Effector memory CD4-positive, alpha-beta T cell (primary cell): ENCODE data around the gene PLET1.

Experiments
- DNase-seq, 3 donors: peaks; one replicate each; pipeline ENCODE4 v3.0.0-alpha.2; 2020
- H3K27ac ChIP-seq: 2 replicates; pipeline ENCODE4 v1.7.0; 2013; ENCODE audit warnings: mild to moderate bottlenecking, low read length, moderate library complexity; ENCODE audit not compliant: insufficient read depth, poor library complexity, severe bottlenecking
- H3K27me3 ChIP-seq: replicated peaks from 2 replicates; pipeline ENCODE4 v1.7.0; 2013; ENCODE audit warnings: mild to moderate bottlenecking, low read length; ENCODE audit not compliant: insufficient read depth, control insufficient read depth, poor library complexity, severe bottlenecking
- H3K36me3 ChIP-seq: 2 replicates; pipeline ENCODE4 v1.7.0; 2013; ENCODE audit warnings: mild to moderate bottlenecking, low read length, moderate library complexity; ENCODE audit not compliant: control insufficient read depth, insufficient read depth
- H3K4me1 ChIP-seq: 2 replicates; pipeline ENCODE4 v1.7.0; 2013; ENCODE audit warnings: low read length, mild to moderate bottlenecking; ENCODE audit not compliant: control insufficient read depth, insufficient read depth, poor library complexity, severe bottlenecking
- H3K4me3 ChIP-seq: 2 replicates; pipeline ENCODE4 v1.7.0; 2013; ENCODE audit warnings: low read length, low read depth, mild to moderate bottlenecking; ENCODE audit not compliant: insufficient read depth, poor library complexity, severe bottlenecking
- H3K9me3 ChIP-seq: 2 replicates; pipeline ENCODE4 v1.7.0; 2013; ENCODE audit warnings: mild to moderate bottlenecking, low read length, moderate library complexity; ENCODE audit not compliant: control insufficient read depth

The PLET1 gene

GRCh38 chr11:112271242-112271641 is 10.6 kb upstream of the PLET1 start:
- Histone ChIP-seq H3K4me1 (no peaks in the 10 kb centered on the region), H3K27ac (no peak overlapping the region), H3K36me3 (no peaks in the 10 kb centered on the region), H3K4me3 (no peak overlapping the region), H3K9me3 (no peaks in the 10 kb centered on the region), H3K27me3 (no peaks in the 10 kb centered on the region)
- no peak for DNase-seq

- Histone ChIP-seq H3K27me3 (no peaks in the 10 kb centered on the region), H3K36me3 (no peaks in the 10 kb centered on the region), H3K27ac (no peak overlapping the region), H3K9me3 (no peaks in the 10 kb centered on the region), H3K4me1 (no peaks in the 10 kb centered on the region), H3K4me3 (no peak overlapping the region)
- no peak for DNase-seq
Measured at GRCh38 chr11:112270551-112271180, 10.0 kb upstream of the PLET1 start.

GRCh38 chr11:112269139-112269538 is 8.5 kb upstream of the PLET1 start:
- no peaks in the 10 kb centered on the region for H3K36me3 ChIP-seq
- no peaks in the 10 kb centered on the region for H3K9me3 ChIP-seq
- no peak for DNase-seq
- no peaks in the 10 kb centered on the region for H3K27me3 ChIP-seq
- no peaks in the 10 kb centered on the region for H3K4me1 ChIP-seq
- H3K27ac ChIP-seq, result no peak overlapping the region
- H3K4me3 ChIP-seq, result no peak overlapping the region

- no peak for DNase-seq
- Histone ChIP-seq H3K9me3 (no peaks in the 10 kb centered on the region), H3K36me3 (no peaks in the 10 kb centered on the region), H3K27ac (no peak overlapping the region), H3K4me3 (no peak overlapping the region), H3K27me3 (no peaks in the 10 kb centered on the region), H3K4me1 (no peaks in the 10 kb centered on the region)
Measured at GRCh38 chr11:112268406-112268805, 7.7 kb upstream of the PLET1 start.

GRCh38 chr11:112267188-112267591 is 6.5 kb upstream of the PLET1 start:
- Histone ChIP-seq H3K4me1 (no peaks in the 10 kb centered on the region), H3K4me3 (no peak overlapping the region), H3K9me3 (no peaks in the 10 kb centered on the region), H3K27me3 (no peaks in the 10 kb centered on the region), H3K27ac (no peak overlapping the region), H3K36me3 (no peaks in the 10 kb centered on the region)
- DNase-seq, result no peak

- Histone ChIP-seq H3K4me3 (no peak overlapping the region), H3K27me3 (no peaks in the 10 kb centered on the region), H3K36me3 (no peaks in the 10 kb centered on the region), H3K4me1 (no peaks in the 10 kb centered on the region), H3K9me3 (no peaks in the 10 kb centered on the region), H3K27ac (no peak overlapping the region)
- DNase-seq, result no peak
Measured at GRCh38 chr11:112266410-112266778, 5.7 kb upstream of the PLET1 start.

GRCh38 chr11:112265659-112266409 is 5.2 kb upstream of the PLET1 start:
- Histone ChIP-seq H3K4me3 (no peak overlapping the region), H3K36me3 (no peaks in the 10 kb centered on the region), H3K4me1 (no peaks in the 10 kb centered on the region), H3K9me3 (no peaks in the 10 kb centered on the region), H3K27ac (no peak overlapping the region), H3K27me3 (no peaks in the 10 kb centered on the region)
- DNase-seq, result no peak

GRCh38 chr11:112255067-112255720 is 5.5 kb downstream of the PLET1 start:
- no peak overlapping the region for H3K4me3 ChIP-seq
- no peak for DNase-seq

GRCh38 chr11:112253605-112254242 is 6.9 kb downstream of the PLET1 start:
- H3K9me3 ChIP-seq, result no peaks in the 10 kb centered on the region
- no peaks in the 10 kb centered on the region for H3K27me3 ChIP-seq
- no peak overlapping the region for H3K4me3 ChIP-seq
- H3K4me1 ChIP-seq, result no peaks in the 10 kb centered on the region
- no peaks in the 10 kb centered on the region for H3K36me3 ChIP-seq
- H3K27ac ChIP-seq, result no peak overlapping the region
- DNase-seq, result no peak

More at GRCh38 chr11:112255067-112255720, 5.5 kb downstream of the PLET1 start:
- no peaks in the 10 kb centered on the region for H3K36me3 ChIP-seq
- no peaks in the 10 kb centered on the region for H3K27me3 ChIP-seq
- H3K4me1 ChIP-seq, result no peaks in the 10 kb centered on the region
- no peak overlapping the region for H3K27ac ChIP-seq
- H3K9me3 ChIP-seq, result no peaks in the 10 kb centered on the region
